Measurements from ENCODE around the gene DDTL.

DNA sequence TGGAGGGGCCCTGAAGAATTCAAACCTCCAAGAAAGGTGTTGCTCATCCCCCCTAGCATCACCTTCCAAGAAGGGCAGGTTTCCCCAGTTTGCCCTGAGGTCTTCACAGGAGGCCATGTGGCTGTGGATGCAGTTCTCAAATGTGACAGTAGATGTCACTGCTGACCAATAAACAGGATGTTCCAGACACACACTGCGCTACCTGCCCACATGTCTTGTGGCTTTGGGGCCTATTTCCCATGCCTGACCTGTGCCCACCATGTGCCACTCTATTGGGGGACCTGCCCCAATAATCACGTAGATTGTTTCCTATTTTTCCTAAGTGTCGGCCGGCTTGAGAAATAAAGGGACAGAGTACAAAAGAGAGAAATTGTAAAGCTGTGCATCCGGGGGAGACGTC lies 17.7 kb downstream of the DDTL start:
- TF ChIP-seq, protein P1, sequence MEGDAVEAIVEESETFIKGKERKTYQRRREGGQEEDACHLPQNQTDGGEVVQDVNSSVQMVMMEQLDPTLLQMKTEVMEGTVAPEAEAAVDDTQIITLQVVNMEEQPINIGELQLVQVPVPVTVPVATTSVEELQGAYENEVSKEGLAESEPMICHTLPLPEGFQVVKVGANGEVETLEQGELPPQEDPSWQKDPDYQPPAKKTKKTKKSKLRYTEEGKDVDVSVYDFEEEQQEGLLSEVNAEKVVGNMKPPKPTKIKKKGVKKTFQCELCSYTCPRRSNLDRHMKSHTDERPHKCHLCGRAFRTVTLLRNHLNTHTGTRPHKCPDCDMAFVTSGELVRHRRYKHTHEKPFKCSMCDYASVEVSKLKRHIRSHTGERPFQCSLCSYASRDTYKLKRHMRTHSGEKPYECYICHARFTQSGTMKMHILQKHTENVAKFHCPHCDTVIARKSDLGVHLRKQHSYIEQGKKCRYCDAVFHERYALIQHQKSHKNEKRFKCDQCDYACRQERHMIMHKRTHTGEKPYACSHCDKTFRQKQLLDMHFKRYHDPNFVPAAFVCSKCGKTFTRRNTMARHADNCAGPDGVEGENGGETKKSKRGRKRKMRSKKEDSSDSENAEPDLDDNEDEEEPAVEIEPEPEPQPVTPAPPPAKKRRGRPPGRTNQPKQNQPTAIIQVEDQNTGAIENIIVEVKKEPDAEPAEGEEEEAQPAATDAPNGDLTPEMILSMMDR (conservative IDR thresholded peaks at IDR 0.05; ENCODE audit: low read depth, low read length): no peak
- TF ChIP-seq EZH2 (IDR thresholded peaks at IDR 0.05; ENCODE audit: borderline replicate concordance, low read depth, low read length, poor library complexity, severe bottlenecking): no peak

All from A673 (cell line).